ENCODE measurements around the gene EIF4G2.

EIF4G2 gene

GRCh38 chr11:10809373-10810160, 841 bp upstream of the EIF4G2 start:
- DNase-seq (ENCODE audit: low read depth, low spot score) = no peak
- peak overlapping the region; percentile 94 for H3K27ac ChIP-seq

GRCh38 chr11:10808235-10808552, 532 bp downstream of the EIF4G2 start:
- DNase-seq (ENCODE audit: low read depth, low spot score) = no peak

GRCh38 chr11:10807493-10808234, 1.1 kb downstream of the EIF4G2 start:
- peak overlapping the region; percentile 94 for H3K27ac ChIP-seq
- no peak for DNase-seq (ENCODE audit: low read depth, low spot score)

More at GRCh38 chr11:10808235-10808552, 532 bp downstream of the EIF4G2 start:
- H3K27ac ChIP-seq = peak overlapping the region; percentile 94

GRCh38 chr11:10806206-10806605, 2.5 kb downstream of the EIF4G2 start:
- H3K27ac ChIP-seq = peak overlapping the region; percentile 94
- DNase-seq (ENCODE audit: low read depth, low spot score) = no peak

GRCh38 chr11:10805741-10806140, 3.0 kb downstream of the EIF4G2 start:
- peak overlapping the region; percentile 94 for H3K27ac ChIP-seq
- DNase-seq (ENCODE audit: low read depth, low spot score) = no peak

- peak overlapping the region; percentile 94 for H3K27ac ChIP-seq
- DNase-seq (ENCODE audit: low read depth, low spot score) = no peak
Measured at GRCh38 chr11:10803676-10804075, 5.0 kb downstream of the EIF4G2 start.

GRCh38 chr11:10800292-10800691, 8.4 kb downstream of the EIF4G2 start:
- DNase-seq (ENCODE audit: low read depth, low spot score) = no peak
- no peak overlapping the region for H3K27ac ChIP-seq

GRCh38 chr11:10798330-10798928, 10.3 kb downstream of the EIF4G2 start:
- DNase-seq (ENCODE audit: low read depth, low spot score) = no peak
- H3K27ac ChIP-seq = peak overlapping the region; percentile 4

- H3K27ac ChIP-seq = no peak overlapping the region
- DNase-seq (ENCODE audit: low read depth, low spot score) = no peak
Measured at GRCh38 chr11:10797531-10797930, 11.2 kb downstream of the EIF4G2 start.

GRCh38 chr11:10797001-10797400, 11.7 kb downstream of the EIF4G2 start:
- H3K27ac ChIP-seq = no peak overlapping the region
- no peak for DNase-seq (ENCODE audit: low read depth, low spot score)

- H3K27ac ChIP-seq = peak overlapping the region; percentile 10
- no peak for DNase-seq (ENCODE audit: low read depth, low spot score)
Measured at GRCh38 chr11:10796191-10796590, 12.5 kb downstream of the EIF4G2 start.

GRCh38 chr11:10793470-10794255, 15.1 kb downstream of the EIF4G2 start:
- DNase-seq (ENCODE audit: low read depth, low spot score) = no peak
- H3K27ac ChIP-seq = no peak overlapping the region

- no peak for DNase-seq (ENCODE audit: low read depth, low spot score)
- H3K27ac ChIP-seq = no peak overlapping the region
Measured at GRCh38 chr11:10792385-10793068, 16.2 kb downstream of the EIF4G2 start.

- no peak overlapping the region for H3K27ac ChIP-seq
- no peak for DNase-seq (ENCODE audit: low read depth, low spot score)
Measured at GRCh38 chr11:10786451-10786850, 22.3 kb downstream of the EIF4G2 start.

GRCh38 chr11:10785146-10785474, 23.6 kb downstream of the EIF4G2 start:
- DNase-seq (ENCODE audit: low read depth, low spot score) = no peak
- no peak overlapping the region for H3K27ac ChIP-seq

GRCh38 chr11:10784232-10785145, 24.2 kb downstream of the EIF4G2 start:
- H3K27ac ChIP-seq = no peak overlapping the region
- DNase-seq (ENCODE audit: low read depth, low spot score) = no peak

GRCh38 chr11:10780040-10780439, 28.7 kb downstream of the EIF4G2 start:
- H3K27ac ChIP-seq = no peak overlapping the region
- no peak for DNase-seq (ENCODE audit: low read depth, low spot score)

- H3K27ac ChIP-seq = no peak overlapping the region
- DNase-seq (ENCODE audit: low read depth, low spot score) = no peak
Measured at GRCh38 chr11:10779086-10779485, 29.6 kb downstream of the EIF4G2 start.
